HG03575 (cell line): Measurements from ENCODE around the gene TMEM109.

Experiments
- ATAC-seq: cut with Tn5 transposase; IDR thresholded peaks from one replicate; pipeline ENCODE4 v1.9.1; 2021; ENCODE audit not compliant: unreplicated experiment, insufficient number of reproducible peaks, low FRiP score; ENCODE audit errors: extremely low read depth

TMEM109 gene

DNA sequence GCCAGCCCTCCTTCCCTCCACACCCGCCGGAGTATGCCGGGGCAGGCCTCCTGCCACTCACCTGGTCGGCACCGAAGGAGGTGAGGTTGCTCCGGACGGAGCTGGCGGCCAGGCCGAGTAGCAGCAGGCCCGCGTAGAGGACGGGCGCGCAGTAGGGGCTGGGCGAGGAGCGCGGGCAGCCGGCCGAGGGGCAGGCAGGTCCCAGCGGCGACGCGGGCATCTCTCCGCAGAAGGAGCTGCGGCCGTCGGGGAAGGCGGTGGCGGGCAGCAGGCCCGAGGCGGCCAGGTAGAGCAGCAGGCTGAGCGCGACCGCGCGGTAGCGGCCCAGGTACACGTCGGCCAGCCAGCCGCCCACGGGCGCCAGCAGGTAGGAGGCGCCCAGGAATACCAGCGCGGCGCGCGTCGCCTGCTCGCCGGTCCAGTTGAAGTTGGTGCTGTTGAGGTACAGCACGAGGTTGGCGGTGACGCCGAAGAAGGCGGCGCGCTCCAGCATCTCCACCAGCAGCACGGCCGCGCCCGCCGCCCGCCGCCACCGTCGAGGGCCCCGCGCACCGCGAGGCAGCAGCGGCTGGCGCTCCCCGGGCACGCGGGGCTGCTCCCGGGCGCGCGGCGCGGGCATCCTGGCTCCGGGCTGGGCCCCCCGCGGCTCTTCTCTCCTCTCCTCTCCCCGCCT is 37.1 kb downstream of the TMEM109 start:
- ATAC-seq, result no peak

- no peak for ATAC-seq
Measured at GRCh38 chr11:60951606-60951903, 37.6 kb downstream of the TMEM109 start.

DNA sequence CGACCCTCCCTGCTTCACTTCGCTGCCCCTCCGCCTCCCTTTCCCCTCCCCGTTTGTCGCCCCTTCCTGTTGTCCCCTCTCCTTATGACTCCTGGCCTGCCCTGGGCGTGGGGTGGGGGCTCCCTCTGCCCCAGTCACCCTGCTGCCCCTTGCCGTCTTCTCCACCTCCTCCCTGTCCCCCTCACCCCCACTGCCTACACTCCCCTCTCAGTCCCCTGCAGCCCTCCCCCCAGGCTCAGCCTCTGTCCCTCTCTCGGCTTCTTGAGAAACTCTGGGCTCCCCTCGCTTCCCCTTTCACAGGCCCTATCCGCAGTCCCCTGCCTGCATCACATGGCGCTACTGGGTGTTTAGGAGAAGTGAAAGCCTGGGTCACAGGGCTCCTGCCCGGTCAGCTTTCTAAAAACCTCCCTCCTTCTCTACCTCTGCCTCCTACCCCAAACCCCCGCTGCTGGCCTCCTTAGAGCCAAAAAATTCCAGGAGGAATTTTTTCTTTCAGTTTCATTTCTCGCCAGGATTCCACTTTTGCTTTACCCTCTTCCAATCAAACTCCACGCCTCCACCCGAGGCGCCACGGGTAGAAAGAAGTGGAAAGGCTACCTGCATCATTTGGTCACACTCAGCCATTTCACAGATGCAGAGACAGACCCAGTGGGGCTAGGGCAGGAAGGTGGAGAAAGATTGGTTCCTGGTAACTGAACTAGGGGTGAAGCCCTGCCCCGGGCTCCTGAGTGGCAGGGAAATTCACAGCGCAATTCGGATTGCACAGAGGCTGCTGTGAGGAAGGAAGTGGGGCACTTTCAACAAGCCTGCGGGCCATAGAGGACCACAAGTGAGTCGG is 38.2 kb downstream of the TMEM109 start, which contains the start of gene SLC15A3:
TSS of gene SLC15A3 (minus strand) at position 273 of the 838 bp plus-strand sequence. CDS start 625 bp downstream, outside the sequence.
- ATAC-seq, result no peak

DNA sequence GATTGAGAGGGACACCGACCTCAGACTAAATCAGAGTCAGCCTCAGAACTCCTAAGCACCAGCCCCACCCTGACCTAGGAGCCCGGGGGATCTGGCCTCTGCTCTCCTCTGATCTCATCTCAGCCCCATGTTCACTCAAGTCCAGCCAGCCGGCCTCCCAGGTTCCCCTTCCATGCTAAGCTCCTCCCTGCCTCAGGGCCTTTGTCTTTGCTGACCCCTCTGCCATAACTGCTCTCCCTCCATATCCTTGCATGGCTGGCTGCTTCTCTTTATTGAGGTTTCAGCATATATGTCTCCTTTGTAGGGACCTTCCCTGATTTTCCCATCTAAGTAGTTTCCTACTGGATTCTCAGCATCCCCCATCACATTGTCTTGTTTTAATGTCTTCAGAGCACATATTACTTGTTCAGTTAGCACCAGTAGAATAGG is 38.8 kb downstream of the TMEM109 start:
- no peak for ATAC-seq

DNA sequence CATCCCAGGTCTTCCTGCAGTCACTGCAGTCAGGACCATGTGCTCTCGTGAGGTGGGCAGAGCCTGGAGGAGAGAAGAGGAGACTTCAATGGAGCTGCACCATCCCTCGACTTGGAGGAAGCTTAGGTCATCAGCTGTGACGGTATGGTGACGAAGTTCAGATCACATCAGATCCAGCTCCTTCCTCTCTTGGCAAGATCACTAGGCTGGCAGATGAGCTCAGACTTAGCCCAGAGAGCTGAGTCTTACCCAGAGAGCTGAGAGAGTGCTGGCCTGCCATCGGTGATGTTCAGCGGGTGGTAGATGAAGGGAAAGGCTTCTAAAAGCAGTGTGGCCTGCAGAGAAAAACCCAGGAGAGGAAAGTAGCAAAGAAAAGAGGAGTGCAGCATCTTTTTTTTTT is 39.8 kb downstream of the TMEM109 start:
- ATAC-seq, result no peak

GRCh38 chr11:60954421-60954820 is 40.5 kb downstream of the TMEM109 start:
- no peak for ATAC-seq

DNA sequence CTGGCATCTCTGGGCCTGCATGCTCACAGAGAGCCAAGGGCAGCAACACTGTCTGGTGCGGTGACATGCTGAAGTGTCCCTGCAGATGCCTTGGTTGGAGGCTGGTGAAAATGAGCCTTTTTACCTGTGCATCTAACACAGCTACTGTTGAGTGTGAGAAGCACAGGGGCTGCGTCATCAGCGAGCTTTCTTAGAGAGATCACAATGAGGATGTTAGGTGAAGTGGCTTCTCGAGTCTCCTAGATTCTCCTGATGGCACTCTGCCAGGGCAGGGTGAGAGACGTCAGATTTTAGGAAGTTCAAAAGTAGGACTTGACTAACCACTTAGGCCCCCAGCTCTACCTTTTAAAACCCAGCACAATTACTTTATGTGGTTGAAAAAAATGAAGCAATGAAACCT is 41.6 kb downstream of the TMEM109 start:
- no peak for ATAC-seq

- ATAC-seq, result no peak
Measured at GRCh38 chr11:60957188-60957587, 43.2 kb downstream of the TMEM109 start.

DNA sequence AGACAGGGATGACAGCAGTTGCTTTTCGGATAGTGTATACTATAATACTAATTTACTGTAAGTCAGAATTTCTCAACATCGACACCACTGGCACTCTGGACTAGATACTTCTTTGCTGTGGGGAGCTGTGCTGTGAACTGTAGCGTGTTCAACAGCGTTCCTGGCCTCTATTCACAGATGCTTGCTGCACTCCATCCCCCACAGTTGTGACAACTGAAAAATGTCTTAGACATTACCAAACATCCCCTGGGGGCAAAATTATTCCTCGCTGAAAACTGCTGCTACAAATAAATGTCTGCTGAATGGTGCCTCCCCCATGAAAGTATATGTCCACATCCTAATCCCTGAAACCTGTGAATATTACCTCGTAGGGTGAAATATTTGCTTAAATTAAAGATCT is 45.5 kb downstream of the TMEM109 start:
- ATAC-seq, result no peak

DNA sequence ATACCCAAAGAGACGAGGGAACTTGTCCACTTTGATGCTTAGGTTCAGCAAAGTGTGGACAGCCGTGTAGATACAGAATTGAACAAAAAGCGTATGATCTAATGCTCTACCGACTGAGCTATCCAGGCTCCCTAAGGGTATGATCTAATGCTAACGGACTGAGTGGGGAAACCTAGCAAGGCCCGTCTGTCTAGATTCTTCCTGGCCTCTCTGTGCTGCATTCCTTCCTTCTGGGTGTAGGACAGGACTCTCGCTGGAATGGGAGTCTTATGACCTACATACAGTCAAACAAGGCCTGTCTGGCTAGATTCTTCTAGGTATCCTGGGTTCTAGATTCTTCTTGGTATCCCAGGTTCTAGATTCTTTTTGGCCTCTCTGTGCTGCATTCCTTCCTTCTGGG is 46.4 kb downstream of the TMEM109 start:
- ATAC-seq, result no peak

DNA sequence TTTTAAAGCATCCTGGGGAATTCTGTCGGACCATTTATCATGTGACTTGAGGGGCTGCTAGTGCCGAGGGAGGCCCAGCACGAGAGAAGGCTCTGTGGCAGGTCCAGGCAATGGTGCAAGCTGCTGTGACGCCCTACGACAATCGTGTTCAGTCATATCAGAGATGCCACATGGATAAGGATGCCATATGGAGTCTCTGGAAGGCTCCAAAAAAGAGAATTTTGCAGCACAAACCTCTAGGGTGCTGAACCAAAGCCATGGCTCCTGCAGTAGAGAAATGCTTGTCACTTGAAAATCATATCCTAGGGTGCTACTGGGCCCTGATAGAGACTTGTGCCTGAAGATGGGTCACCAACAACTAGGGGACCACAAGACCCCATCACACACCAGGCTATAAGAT is 50.8 kb downstream of the TMEM109 start:
- ATAC-seq, result no peak

- no peak for ATAC-seq
Measured at GRCh38 chr11:60966890-60967289, 52.9 kb downstream of the TMEM109 start.

DNA sequence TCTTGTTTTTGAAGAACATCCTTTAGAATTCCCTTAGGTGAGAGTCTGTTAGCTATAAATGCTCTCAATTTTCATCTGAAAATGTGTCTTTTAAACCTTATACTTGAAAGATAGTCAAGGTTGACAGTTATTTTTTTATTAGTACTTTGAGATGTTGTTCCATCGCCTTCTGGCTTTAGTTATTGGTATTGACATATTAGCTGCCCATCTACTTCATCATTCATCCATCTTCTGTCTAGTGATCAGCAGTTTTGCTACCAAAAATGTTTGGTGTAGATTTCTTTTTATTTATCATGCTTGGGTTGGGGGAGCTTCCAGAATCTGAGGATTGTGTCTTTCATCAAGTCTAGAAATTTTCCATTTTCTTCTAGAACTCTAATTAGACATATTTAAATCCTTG is 54.3 kb downstream of the TMEM109 start:
- ATAC-seq, result no peak

- ATAC-seq, result no peak
Measured at GRCh38 chr11:60970369-60970774, 56.4 kb downstream of the TMEM109 start.

DNA sequence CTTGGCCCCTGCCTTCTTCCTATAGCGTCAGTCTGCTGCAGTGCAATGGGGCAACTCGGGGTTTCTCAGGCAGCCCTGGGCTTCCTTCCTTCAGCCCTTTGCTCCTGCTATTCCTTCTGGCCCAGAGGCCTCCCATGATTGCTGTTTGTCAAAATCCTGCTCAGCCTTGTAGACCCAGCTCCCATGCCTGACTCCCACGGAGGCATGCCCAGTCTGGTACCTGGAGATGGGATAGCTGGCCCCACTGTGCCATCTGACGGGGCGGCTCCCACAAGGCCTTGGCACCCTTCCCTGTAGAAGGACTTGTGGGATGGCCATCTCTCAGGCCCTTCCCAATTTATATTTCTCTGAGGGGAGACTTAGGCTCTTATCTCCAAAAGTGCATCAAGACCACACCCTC is 56.9 kb downstream of the TMEM109 start:
- no peak for ATAC-seq

GRCh38 chr11:60971520-60971919 is 57.6 kb downstream of the TMEM109 start, which contains the start of gene CD6:
CD6 (plus strand) TSS chr11:60971680; CDS start chr11:60971866, 186 bp downstream.
- ATAC-seq, result no peak

GRCh38 chr11:60972182-60973030 is 58.4 kb downstream of the TMEM109 start:
- no peak for ATAC-seq
